T-helper 2 cell treated with Interferon-gamma antibody and Interleukin-4, amounts not matched to agents 5 μg/mL and 100 μg/mL, for 36 hours (primary cell): Measurements from ENCODE around the gene BTG3.

Experiments used
- DNase-seq: peaks from one replicate; pipeline ENCODE4 v3.0.0; 2021; ENCODE audit warnings: low spot score
- H3K27ac Mint-ChIP-seq: one replicate; pipeline ENCODE4 v1.8.0; 2021; ENCODE audit warnings: mild to moderate bottlenecking, mixed read lengths
- H3K27me3 Mint-ChIP-seq: one replicate; pipeline ENCODE4 v1.8.0; 2021; ENCODE audit warnings: low read depth, mixed read lengths
- H3K36me3 Mint-ChIP-seq: one replicate; pipeline ENCODE4 v1.8.0; 2021; ENCODE audit warnings: low read depth, mixed read lengths
- H3K4me1 Mint-ChIP-seq: one replicate; pipeline ENCODE4 v1.8.0; 2021; ENCODE audit warnings: low read depth, mixed read lengths
- H3K4me3 Mint-ChIP-seq: one replicate; pipeline ENCODE4 v1.8.0; 2022; ENCODE audit warnings: mild to moderate bottlenecking, moderate library complexity, mixed read lengths
- H3K9me3 Mint-ChIP-seq: one replicate; pipeline ENCODE4 v1.8.0; 2021; ENCODE audit warnings: mixed read lengths

The BTG3 gene

DNA sequence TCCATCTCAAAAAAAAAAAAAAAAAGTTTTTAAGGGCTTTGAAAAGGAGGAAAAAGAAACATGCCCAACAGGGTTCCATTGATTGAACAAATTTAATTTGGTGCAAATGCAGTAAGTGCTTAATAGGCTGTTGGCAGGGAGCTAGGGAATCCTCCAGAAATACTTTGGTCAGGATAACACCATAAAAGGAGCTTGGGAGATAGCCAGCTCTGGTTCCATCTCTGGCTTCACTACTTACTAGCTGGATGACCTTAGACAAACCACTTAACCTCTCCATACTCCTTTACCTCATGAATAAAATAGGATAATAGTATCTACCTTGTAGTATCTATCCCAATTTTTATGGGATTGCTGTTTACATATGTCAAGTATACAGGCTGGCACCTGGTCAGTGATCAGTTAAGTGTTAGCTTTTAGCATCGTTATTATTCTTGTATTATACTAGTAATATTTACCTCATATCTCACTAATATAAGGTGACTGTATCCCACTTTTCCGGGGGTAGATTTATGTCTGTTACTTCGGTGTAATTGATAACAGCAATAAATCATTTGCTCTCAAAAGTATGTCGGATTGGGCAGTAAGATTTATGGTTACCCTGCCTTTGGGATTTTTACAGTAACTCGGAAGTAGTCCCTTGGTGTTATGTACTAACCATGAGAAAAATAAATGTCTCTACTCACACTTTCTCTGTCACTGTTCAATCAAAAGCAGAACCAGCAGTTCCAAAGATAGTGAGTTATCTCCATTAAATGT is 36.4 kb downstream of the BTG3 start:
- Mint-ChIP-seq H3K27ac (no peak overlapping the region), H3K36me3 (no peaks in the 10 kb centered on the region), H3K4me1 (no peaks in the 10 kb centered on the region), H3K9me3 (no peaks in the 10 kb centered on the region), H3K27me3 (peaks cover 7% of the 10 kb centered on the region), H3K4me3 (no peak overlapping the region)
- no peak for DNase-seq

DNA sequence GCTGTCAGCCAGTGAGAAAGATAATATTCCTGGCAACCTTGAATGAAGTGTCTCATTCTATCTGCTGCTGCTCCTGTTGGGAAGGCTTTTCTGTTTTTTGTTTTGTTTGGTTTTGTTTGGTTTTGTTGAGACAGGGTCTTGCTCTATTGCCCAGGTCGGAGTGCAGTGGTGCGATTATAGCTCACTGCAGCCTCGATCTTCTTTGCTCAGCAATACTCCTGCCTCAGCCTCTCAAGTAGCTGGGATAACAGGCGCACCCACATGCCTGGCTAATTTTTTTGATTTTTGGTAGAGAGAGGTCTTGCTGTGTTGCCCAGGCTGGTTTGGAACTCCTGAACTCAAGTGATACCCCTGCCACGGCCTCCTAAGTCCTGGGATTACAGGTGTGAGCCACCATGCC is 37.6 kb downstream of the BTG3 start:
- Mint-ChIP-seq H3K36me3 (no peaks in the 10 kb centered on the region), H3K27me3 (peaks cover 7% of the 10 kb centered on the region), H3K27ac (no peak overlapping the region), H3K4me3 (no peak overlapping the region), H3K4me1 (no peaks in the 10 kb centered on the region), H3K9me3 (no peaks in the 10 kb centered on the region)
- no peak for DNase-seq

DNA sequence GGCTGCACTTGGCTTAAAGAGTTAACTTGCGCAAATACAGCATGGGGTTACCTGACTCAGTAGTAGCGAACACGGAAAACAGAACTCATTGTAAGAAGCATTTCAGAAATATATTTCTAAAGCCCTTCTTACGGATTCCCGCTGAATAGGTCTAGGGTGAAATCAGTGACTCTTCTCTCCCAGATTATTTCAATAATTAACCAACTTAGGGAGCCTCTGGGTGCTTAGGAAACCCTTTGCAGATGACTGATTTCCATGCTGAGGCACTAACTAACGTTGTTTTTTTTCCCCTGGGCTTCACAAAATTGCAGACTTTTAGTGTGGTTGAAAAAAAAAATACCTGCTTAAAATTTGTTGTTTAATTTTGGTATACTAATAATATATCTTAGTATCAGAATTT is 40.3 kb downstream of the BTG3 start:
- Mint-ChIP-seq H3K4me1 (no peaks in the 10 kb centered on the region), H3K27me3 (peaks cover 4% of the 10 kb centered on the region), H3K4me3 (no peak overlapping the region), H3K9me3 (no peaks in the 10 kb centered on the region), H3K36me3 (no peaks in the 10 kb centered on the region), H3K27ac (no peak overlapping the region)
- no peak for DNase-seq

DNA sequence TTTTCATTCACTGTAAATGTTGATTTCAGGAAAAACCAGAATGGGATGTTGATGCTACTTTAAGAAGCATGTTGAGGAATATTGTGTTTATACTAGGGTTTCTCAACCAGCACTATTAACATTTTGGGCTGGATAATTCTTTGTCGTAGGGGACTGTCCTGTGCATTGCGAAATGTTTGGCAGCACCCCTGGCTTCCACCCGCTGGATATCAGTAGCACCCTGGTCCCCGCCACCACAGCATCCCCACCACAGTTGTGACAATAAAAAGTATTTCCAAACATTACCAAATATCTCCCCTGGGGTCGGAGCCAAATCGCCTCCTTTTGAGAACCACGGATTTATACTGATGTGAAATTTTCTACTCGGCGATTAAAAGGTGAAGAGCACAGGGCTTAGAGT is 41.9 kb downstream of the BTG3 start:
- peaks cover 4% of the 10 kb centered on the region for H3K27me3 Mint-ChIP-seq
- DNase-seq, result no peak
- H3K9me3 Mint-ChIP-seq, result no peaks in the 10 kb centered on the region
- H3K4me1 Mint-ChIP-seq, result no peaks in the 10 kb centered on the region
- H3K4me3 Mint-ChIP-seq, result no peak overlapping the region
- H3K27ac Mint-ChIP-seq, result no peak overlapping the region
- no peaks in the 10 kb centered on the region for H3K36me3 Mint-ChIP-seq

DNA sequence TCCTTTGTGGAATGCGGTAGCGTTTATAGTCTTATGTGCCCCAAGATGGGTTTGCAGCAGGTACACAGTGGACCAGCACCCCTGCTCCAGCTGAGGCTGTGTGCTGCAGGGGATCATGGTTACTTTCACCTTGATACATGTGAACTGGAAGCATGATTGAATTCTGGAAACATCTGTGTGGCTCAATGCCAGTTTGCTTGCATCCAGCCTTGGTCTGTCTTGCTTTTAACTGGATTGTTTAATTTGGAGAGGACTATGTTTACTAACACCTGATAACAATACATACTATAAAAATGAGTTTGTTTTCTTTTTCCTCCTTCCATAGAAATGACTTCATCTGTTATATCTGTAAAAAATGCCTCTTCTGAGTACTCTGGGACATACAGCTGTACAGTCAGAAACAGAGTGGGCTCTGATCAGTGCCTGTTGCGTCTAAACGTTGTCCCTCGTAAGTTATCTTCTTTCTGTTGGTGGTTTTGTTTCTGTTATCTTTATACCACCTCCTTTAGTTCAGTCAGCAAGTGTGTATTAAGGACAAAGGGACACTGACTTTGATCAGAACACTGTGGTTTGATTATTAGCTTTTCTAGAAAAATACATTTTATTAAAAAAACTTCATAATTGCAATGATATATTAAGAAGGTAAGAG is 52.2 kb downstream of the BTG3 start:
- DNase-seq, result no peak
- H3K4me3 Mint-ChIP-seq, result no peak overlapping the region
- peaks cover 2% of the 10 kb centered on the region for H3K4me1 Mint-ChIP-seq
- no peak overlapping the region for H3K27ac Mint-ChIP-seq
- H3K27me3 Mint-ChIP-seq, result no peaks in the 10 kb centered on the region
- H3K9me3 Mint-ChIP-seq, result no peaks in the 10 kb centered on the region
- H3K36me3 Mint-ChIP-seq, result no peaks in the 10 kb centered on the region

DNA sequence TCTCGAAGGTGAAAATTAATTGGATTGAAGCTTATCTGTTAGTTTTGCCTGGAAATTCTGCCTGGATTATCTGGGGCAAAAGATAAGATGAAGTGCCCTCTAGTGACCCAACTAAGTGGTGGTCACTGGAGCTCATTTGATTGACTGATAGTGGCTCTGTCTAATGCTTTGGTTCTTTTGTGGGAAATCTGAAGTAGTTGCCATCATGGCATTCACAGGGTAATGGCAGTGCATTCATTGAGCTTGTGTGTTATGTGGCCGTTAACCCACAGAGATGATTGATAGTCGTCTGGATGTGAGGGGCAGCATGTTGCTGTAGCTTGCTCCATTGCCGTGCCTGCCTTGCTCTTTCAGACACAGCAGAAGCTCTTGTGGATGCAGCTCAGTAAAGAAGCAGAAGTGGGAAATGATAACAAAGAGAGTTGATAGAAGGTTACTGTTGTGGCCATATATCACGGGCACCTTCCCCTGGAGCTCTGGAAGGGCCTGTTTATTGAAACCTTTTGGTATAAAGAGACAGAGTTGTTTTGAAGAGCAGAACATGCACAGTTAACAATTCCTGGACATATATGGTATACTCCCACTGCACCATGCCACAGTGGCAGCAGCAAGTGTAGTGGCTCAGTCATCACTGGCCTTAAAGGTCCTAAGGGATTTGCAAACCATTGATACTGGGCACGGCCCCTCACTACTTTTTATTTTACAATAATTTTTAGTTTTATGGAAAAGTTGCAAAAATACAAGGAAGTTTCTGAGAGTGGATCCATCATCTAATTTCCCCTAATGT is 57.8 kb downstream of the BTG3 start:
- Mint-ChIP-seq H3K4me3 (no peak overlapping the region), H3K27me3 (no peaks in the 10 kb centered on the region), H3K9me3 (no peaks in the 10 kb centered on the region), H3K36me3 (no peaks in the 10 kb centered on the region), H3K27ac (no peak overlapping the region), H3K4me1 (peaks cover 3% of the 10 kb centered on the region)
- no peak for DNase-seq

GRCh38 chr21:17554120-17554519 is 58.6 kb downstream of the BTG3 start:
- peaks cover 3% of the 10 kb centered on the region for H3K4me1 Mint-ChIP-seq
- H3K27me3 Mint-ChIP-seq, result no peaks in the 10 kb centered on the region
- H3K4me3 Mint-ChIP-seq, result no peak overlapping the region
- DNase-seq, result no peak
- H3K27ac Mint-ChIP-seq, result no peak overlapping the region
- H3K9me3 Mint-ChIP-seq, result no peaks in the 10 kb centered on the region
- H3K36me3 Mint-ChIP-seq, result no peaks in the 10 kb centered on the region

DNA sequence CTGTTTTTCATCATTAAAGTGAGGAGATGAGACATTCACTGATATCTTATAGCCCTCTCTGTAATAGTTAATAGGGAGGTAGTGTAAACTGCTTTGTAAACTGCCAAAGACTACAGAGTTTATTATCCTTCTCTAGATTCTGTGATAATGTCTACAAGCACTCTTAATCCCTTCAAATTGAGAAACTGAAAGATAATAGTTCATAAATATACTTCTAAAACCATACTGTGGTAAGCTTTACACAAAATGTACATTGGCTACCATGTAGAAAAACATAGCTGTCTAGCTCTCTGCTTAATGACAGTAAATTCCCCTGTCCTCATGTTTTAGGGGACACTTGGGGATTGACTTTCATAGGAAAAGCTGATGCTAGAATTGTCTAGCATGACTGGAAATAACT is 60.3 kb downstream of the BTG3 start:
- no peaks in the 10 kb centered on the region for H3K27me3 Mint-ChIP-seq
- H3K4me1 Mint-ChIP-seq, result peaks cover 3% of the 10 kb centered on the region
- H3K27ac Mint-ChIP-seq, result no peak overlapping the region
- no peak overlapping the region for H3K4me3 Mint-ChIP-seq
- no peaks in the 10 kb centered on the region for H3K9me3 Mint-ChIP-seq
- no peak for DNase-seq
- H3K36me3 Mint-ChIP-seq, result no peaks in the 10 kb centered on the region

DNA sequence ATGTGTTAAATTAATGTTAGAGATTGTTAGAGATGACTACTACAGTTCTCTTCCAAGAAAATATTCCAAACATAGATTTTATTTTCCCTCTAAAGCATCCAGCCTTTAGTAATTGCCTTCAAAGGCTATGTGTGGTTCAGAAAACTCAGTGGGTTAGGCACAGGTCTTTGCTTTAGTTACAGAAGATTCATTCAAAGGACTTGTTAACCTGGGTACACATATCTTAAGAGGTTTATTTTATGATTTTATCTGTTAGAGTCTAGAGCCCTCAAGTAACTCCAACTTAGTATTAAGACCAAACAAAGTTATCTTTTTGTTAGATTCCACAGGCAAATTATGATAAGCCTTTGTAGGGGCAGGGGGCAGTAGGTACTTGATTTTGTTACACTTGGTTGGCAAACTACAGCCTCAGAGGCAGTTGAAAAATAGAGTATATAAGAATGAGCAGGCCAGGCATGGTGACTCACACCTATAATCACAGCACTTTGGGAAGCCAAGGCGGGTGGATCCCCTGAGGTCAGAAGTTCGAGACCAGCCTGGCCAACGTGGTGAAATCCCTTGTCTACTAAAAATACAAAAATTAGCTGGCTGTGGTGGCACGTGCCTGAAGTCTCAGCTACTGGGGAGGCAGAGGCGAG is 61.9 kb downstream of the BTG3 start:
- no peak overlapping the region for H3K4me3 Mint-ChIP-seq

GRCh38 chr21:17548262-17548661 is 64.4 kb downstream of the BTG3 start:
- H3K4me3 Mint-ChIP-seq, result no peak overlapping the region
- no peaks in the 10 kb centered on the region for H3K36me3 Mint-ChIP-seq
- no peaks in the 10 kb centered on the region for H3K27me3 Mint-ChIP-seq
- DNase-seq, result no peak
- no peak overlapping the region for H3K27ac Mint-ChIP-seq
- no peaks in the 10 kb centered on the region for H3K9me3 Mint-ChIP-seq
- H3K4me1 Mint-ChIP-seq, result no peaks in the 10 kb centered on the region

More for the DNA sequence above, 61.9 kb downstream of the BTG3 start:
- H3K36me3 Mint-ChIP-seq, result no peaks in the 10 kb centered on the region
- H3K27ac Mint-ChIP-seq, result no peak overlapping the region
- H3K4me1 Mint-ChIP-seq, result peaks cover 3% of the 10 kb centered on the region
- DNase-seq, result no peak
- H3K9me3 Mint-ChIP-seq, result no peaks in the 10 kb centered on the region
- no peaks in the 10 kb centered on the region for H3K27me3 Mint-ChIP-seq

DNA sequence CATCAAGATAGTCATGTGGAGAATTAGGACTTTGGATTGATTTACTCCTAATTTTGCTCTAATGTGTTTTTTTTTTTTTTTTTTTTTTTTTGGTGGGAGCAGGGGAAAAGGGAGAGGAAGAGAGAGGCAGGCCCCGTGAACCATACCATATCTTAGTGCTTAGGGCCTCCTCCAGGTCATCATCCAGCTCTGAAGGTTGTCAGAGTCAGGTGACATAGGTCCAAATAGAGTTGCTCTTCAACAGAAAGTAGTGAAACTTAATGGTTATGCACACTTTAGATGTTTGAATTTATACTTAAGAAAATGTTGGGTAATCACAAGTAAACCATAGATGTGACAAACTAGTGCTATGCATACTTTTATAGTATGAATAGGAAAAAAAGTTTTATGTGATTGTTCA is 67.7 kb downstream of the BTG3 start:
- Mint-ChIP-seq H3K9me3 (no peaks in the 10 kb centered on the region), H3K27me3 (no peaks in the 10 kb centered on the region), H3K36me3 (no peaks in the 10 kb centered on the region), H3K27ac (no peak overlapping the region), H3K4me1 (no peaks in the 10 kb centered on the region), H3K4me3 (no peak overlapping the region)
- no peak for DNase-seq
